ENCODE data around the gene QSOX2. TPM values are rescaled to one million over a fixed set of nuclear protein-coding genes. Genes with fewer than 3 reads are reported as not detected.

The QSOX2 gene
- total RNA-seq, 1 experiment from 2014 or later: 13.7 TPM

DNA sequence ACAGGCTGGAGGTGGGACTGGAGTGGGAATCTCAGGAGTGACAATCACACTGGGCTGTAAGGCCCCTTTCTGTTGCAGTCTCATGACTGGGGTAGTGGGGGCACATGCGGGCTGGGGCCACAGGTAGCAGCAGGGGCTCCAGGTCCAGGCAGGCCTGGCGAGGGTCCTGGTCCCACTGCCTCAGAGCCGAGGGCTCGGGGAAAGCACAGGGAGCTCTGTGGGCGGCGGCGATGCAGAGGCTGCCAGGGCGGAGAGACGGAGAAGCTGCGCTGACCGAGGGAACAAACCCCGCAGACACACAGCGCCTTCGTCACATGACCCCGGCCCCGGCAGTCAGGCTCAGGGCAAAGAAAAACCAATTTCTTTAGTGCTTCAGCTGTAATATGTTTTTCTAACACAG lies 35.3 kb downstream of the QSOX2 start:
- no peak for DNase-seq (ENCODE audit: low spot score)
- in situ Hi-C loops (cut with HindIII; ENCODE audit: low sequenced_read_pairs): no loop called here

DNA sequence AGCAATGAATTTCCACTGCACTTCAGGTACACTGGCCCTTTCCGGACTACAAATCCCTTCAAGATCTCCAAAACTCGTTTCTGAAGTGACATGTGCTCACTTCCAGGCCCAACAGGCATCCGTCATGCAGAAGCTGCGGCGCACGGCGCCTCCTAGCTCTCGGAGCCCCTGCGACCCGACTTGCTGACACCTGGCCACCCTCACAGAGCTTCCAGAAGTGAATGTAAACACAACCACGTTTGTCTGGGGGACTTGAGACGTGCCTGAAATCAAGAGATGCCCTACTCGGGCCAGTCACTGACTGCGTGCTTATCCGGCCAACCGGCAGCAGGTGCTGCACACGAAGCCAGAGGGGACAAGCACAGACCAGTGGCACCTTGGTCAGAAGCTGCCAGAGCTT lies 35.8 kb downstream of the QSOX2 start:
- in situ Hi-C loops (cut with HindIII; ENCODE audit: low sequenced_read_pairs): loop anchor here (5.0 kb wide), 1 partner anchor 72 kb away; no protein-coding TSS in a partner anchor
- DNase-seq (ENCODE audit: low spot score): no peak

DNA sequence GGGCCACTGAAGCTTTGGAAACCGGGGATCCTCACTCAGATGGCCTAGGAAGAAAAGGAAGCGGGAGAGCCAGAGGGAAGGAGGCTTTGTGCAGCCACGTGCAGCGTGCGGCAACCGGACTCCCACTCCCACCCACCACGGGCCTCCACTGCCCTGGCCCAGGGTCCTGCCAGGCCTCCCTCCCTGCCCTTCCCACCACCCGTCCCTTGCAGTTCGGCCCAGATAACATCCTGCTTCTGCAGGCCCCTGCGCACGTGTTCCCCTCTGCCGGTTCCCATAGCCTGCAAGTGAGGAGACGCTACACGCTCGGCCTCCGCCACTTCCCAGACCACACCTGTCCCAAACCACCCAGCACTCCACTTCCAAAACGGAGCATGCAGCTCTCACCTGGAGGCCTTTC lies 36.4 kb downstream of the QSOX2 start:
- in situ Hi-C loops (cut with HindIII; ENCODE audit: low sequenced_read_pairs): loop anchor here (5.0 kb wide), 1 partner anchor 72 kb away; no protein-coding TSS in a partner anchor
- no peak for DNase-seq (ENCODE audit: low spot score)

DNA sequence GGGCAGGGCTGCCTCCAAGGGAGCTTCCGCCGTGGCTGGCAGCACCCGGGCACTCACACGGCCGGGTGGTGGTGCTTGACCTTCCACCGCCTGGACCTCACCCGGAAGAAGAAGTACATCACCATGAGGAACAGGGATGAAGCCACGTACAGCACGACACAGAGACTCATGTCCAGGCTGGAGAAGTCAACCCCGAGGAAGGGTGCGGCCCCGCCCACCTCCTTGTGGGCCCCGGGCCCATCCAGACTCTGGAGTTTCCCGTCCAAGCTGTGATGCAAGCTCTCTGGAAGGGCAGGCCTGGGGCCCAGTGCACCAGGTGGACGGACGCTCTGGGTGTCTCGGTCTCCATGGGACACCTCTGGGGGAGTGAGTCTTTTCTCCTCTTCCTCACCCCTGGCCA lies 36.9 kb downstream of the QSOX2 start:
- no peak for DNase-seq (ENCODE audit: low spot score)
- in situ Hi-C loops (cut with HindIII; ENCODE audit: low sequenced_read_pairs): loop anchor here (5.0 kb wide), 1 partner anchor 71 kb away; no protein-coding TSS in a partner anchor

DNA sequence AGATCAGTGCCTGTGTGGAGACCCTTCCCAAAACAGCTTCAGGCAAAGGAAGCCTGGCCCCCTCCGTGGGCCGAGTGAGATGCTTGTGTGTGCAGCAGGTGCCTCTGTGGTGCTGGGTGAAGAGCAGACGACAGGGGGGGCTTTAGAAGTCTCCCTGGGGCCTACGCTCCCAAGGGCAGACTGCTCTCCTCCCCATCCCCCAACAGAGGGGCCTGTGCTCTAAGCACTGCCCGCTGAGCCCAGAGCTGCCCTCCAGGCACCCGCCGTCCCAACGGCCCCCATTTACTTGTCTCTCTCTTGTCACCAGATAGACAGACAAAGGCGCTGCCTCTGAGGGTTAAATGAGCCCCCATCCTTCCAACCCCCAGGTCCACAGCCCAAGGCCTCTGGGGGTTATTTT lies 38.0 kb downstream of the QSOX2 start:
- in situ Hi-C loops (cut with HindIII; ENCODE audit: low sequenced_read_pairs): loop anchor here (5.0 kb wide), 1 partner anchor 70 kb away; no protein-coding TSS in a partner anchor
- DNase-seq (ENCODE audit: low spot score): no peak

DNA sequence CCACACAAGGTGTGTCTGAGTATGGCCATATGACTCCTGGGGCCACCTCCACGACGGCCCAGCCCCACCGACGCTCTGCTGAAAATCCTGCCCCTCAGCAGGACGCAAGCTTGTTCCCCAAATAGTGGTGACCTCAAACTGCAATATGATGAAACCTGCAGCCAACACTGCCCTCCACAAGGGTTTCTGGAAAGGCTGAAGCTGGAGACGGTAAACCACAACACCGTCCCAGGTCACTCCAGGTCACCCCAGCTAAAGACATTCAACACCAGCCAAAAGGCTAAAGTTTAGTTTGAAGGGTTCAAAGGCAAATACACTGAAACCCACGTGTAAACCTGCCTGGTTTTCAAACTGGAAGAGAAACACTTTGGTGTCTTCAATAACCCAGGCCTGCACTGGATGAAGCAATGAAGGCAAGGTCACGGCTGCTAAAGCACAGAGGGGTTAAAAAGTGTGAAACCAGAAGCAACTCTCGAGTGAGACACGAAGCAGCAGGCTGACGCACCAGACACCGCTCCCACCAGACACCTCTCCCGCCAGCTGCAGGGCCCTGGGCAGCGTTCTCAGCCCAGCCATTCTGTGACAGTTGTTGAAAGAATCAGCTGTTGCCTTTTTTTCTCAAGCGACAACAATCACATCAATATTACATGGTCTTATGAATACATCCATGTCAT lies 38.9 kb downstream of the QSOX2 start:
- in situ Hi-C loops (cut with HindIII; ENCODE audit: low sequenced_read_pairs): loop anchor here (5.0 kb wide), 1 partner anchor 69 kb away; no protein-coding TSS in a partner anchor

DNA sequence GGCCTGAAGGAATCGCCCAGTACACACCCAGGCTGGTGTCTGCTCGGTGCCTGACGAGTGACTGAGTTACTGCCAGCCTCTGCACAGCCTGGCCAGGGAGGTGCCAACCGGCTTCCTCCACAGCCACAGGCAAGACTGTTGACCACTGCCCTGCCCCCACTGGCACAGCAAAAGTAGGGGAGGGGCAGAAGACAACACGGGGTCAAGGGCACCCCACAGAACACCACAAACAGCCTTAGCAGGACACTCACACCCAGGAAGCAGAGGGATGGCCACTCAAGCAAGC lies 40.0 kb downstream of the QSOX2 start:
- in situ Hi-C loops (cut with HindIII; ENCODE audit: low sequenced_read_pairs): loop anchor here (5.0 kb wide), 1 partner anchor 68 kb away; no protein-coding TSS in a partner anchor
- DNase-seq (ENCODE audit: low spot score): no peak

More for the DNA sequence above, 38.9 kb downstream of the QSOX2 start:
- DNase-seq (ENCODE audit: low spot score): no peak

DNA sequence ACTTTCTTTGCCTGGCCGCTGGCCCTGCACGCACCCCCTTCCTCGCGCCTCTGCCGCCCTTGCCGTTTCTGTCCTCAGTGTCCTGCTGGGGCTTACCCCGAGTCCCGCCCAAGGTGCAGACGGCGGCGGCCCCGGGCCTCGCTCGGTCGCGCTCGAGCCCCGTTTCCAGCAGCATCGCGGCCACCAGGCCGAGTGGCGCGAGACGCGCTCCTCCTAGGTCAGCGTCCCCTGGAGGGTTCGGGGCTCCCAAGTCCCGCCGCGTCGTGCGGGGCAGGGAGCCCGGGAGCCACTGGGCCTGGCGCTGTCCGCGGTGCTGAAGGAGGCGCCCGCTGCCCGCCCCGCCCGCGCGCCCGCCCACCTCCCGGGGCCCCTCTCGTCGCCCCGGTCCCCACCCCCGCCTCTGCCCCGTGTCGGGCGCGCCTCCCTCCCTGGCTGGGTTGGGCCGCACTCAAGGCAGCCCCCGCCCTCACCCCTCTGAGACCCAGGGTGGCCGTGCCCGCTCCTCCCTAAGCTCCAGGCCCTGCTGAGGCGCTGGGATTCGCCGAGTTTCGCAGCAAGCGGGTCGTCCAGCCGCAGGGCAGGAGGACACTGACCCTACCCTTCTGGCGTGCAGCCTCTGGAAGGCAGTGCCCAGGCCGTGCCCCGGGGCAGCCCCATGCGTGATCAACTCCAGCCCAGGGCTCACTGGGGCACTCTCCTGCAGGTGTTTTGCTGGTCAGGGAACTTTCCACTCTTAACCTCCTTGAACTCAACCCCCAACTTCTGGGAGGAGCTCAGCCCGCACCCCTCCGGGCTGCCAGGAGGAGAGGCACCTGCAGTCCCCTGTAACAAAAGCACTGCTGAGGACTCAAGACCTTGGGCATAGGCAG lies 40.5 kb downstream of the QSOX2 start, which contains the start of gene LHX3:
Gene LHX3, minus strand, starts transcription at position 291 of the 869 bp plus-strand sequence. Its CDS starts 116 bp downstream, at position 175.
- no peak for DNase-seq (ENCODE audit: low spot score)
- in situ Hi-C loops (cut with HindIII; ENCODE audit: low sequenced_read_pairs): loop anchor here (5.0 kb wide), 1 partner anchor 68 kb away; no protein-coding TSS in a partner anchor

DNA sequence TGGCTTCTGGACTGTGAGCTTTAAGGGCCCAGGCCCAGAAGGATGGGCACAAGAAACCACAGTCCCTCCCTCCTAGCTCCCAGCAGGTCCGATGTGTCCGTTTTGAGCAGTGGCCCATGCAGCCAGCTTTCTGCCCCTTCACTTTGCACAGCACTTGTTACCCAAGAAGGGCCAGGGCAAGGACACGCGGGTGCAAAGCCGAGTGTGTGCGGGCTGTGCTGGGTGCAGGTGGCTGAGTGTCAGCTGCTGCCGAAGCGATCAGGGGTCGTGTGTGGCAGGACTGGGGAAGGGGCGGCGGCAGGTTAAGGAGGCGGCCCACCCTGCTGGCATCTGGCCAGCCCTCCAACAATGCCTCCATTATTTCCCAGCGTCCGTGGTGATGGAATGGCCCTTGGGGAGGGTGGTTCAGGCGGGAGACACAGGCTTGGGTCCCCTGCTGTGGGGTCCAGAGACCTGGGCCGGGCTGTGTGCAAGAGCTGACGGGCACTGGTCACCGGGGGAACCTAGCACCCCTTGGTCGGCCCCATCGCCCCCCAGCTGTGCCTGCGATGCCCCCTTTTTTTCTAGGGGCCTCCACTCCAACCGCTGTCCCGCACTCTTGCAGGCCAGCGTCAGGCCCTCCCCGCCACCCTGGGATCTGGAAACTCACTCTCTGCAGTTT lies 41.3 kb downstream of the QSOX2 start:
- in situ Hi-C loops (cut with HindIII; ENCODE audit: low sequenced_read_pairs): no loop called here
- DNase-seq (ENCODE audit: low spot score): no peak

DNA sequence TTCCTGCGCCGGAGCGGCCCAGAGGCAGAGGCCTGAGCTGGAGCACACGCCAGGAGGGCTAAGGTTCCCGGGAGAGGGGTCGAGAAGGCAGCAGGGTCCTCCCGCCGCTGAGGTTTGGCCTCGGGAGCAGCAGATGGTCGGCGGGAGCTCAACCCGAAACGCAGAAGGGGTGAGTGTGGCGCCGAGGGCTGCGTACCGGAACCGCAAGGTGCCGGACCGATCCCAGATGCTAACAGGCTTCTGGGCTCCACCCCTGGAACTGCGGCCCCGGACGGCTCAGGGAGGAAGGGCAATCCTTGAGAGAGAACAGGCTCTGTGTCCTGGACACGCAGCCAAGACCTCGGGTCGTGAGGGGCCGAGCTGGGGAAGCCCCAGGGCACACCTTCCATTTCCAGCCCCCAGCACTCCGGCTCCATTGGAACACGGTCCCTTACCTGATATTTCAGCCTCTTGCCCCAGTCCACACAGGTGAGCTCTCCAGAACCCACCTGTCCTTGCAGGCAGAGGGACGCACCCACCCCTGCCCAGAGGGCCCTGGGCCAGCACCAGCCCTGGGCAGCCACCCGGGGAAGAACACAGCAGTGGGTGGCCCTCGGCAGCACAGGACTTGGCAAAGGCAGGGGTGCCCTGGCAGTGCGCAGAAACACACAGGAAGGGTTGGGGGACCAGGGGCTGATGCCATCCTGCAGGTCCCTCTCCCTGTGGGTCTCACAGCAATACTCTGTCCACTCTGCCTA lies 42.0 kb downstream of the QSOX2 start:
- no peak for DNase-seq (ENCODE audit: low spot score)
- in situ Hi-C loops (cut with HindIII; ENCODE audit: low sequenced_read_pairs): no loop called here

DNA sequence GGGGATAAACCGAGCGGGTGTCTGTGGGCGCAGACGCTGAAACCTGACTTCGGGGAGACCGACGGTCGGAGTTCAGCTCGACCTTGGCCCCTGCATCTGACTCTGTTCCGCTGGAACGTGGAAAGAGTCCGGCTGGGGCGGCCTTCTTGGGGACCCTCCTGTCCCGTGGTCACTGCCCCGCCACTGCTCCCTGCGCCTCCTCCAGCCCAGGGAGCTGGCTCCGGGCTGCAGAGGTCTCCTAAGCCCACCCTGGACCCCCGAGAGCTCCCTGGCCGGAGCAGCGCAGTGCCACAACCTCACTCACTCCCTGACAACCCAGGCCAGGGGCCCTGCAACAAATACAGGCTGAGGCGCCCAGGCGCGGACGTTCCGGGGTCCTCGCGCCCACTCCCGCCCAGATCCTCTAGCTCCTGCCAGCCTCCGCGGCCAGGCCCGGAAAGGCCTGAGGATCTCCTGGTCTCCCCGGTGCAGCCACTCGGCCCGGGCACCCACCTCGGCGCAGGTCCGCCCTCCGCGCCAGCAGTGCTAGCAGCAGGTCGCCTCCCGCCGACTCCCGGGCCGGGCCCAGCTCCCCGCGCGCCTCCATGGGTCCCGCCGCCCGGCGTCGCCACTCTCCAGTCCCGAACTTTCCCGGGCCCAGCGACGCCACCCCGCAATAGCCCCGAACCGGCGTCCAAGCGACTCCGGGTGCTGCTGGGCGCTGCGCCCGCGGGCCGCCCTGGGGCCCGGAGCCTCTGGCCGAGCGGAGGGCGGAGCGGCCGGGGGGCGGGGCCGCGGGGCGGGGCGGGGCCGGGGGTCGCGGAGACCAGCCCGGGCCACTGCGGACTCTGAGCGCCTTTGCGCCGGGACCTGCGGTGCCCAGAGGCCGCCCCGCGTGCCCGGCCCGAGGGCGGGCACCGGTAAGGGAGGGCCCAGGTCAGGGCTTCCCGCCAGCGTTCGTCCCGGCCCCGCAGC lies 42.9 kb downstream of the QSOX2 start:
- DNase-seq (ENCODE audit: low spot score): no peak
- in situ Hi-C loops (cut with HindIII; ENCODE audit: low sequenced_read_pairs): no loop called here

DNA sequence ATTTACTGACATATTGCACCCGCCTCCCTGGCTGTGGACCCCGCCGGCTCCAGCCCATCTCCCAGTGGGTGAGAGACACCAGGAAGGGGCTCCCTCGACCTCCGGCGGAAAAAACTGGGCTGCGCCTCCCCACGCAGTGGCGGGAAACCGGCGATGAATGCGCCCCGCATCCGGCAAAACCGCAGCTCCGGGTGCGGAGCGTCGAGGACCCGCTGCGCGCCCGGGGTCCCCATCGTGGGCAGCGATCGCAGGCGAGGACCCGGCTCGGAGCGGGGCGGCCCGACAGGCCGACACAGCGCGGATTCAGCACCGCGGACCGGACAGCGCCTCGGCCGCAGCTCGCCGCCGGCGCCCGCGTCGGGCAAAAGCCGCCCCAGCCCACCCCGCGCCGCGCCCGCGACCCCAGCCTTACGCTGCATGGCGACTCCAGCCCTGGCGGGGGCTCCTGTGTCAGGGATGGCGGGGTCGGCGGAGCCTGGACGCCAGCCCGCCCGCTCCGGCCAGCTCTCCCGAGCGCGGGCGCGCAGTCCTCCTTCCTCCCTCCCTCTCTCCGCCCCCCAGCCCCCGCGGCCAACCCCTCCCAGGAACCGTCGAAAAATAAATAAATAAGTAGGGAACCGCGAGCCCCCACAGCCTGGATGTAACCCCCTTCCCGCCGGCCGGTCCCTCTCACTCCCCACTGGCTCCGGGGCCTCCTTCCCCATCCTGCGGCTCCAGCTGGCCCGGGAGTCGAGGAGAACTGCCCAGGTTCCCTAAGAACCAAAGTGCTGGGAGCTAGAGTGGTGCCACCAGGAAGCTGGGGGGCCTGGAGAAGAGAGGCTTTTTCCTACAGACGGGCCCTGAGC lies 43.8 kb downstream of the QSOX2 start:
- in situ Hi-C loops (cut with HindIII; ENCODE audit: low sequenced_read_pairs): no loop called here
- DNase-seq (ENCODE audit: low spot score): no peak

DNA sequence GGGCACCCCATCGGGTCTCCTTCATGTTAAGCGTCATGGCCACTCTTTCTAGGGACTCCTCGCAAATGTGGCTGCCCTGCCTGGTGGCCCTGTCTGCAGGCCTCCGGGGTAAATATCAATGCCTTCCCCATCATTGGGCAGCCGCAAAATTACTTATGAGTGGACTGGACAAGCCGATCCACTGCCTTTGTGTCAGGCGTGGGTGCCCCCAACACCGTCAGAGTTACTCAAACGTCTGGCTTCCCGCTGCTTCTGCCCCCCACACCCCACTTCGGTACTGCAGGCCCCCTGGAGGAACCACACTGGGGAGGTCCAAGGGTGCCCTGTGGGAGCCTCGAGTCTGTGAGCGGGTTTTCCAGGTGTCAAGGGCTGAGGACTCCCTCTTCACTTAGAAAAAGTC lies 44.4 kb downstream of the QSOX2 start:
- in situ Hi-C loops (cut with HindIII; ENCODE audit: low sequenced_read_pairs): no loop called here
- DNase-seq (ENCODE audit: low spot score): no peak

DNA sequence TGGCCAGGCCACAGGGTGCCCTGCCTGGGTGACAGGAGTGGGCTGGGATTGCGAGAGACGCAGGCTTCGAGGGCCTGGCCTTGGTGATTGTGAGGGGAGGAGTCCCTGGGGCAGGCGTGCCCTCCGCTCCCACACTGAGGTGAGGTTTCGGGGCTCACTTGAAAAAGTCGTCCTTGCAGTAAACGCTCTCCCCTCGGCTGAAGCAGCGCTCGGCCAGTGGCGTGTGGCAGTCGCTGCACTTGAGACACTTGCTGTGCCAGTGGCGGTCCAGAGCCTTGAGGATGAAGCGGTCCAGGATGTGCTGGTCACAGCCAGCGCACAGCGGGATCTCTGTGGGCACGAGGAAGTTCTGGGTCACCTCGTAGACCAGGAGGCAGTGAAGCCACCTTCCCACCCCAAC lies 45.2 kb downstream of the QSOX2 start:
- DNase-seq (ENCODE audit: low spot score): no peak

DNA sequence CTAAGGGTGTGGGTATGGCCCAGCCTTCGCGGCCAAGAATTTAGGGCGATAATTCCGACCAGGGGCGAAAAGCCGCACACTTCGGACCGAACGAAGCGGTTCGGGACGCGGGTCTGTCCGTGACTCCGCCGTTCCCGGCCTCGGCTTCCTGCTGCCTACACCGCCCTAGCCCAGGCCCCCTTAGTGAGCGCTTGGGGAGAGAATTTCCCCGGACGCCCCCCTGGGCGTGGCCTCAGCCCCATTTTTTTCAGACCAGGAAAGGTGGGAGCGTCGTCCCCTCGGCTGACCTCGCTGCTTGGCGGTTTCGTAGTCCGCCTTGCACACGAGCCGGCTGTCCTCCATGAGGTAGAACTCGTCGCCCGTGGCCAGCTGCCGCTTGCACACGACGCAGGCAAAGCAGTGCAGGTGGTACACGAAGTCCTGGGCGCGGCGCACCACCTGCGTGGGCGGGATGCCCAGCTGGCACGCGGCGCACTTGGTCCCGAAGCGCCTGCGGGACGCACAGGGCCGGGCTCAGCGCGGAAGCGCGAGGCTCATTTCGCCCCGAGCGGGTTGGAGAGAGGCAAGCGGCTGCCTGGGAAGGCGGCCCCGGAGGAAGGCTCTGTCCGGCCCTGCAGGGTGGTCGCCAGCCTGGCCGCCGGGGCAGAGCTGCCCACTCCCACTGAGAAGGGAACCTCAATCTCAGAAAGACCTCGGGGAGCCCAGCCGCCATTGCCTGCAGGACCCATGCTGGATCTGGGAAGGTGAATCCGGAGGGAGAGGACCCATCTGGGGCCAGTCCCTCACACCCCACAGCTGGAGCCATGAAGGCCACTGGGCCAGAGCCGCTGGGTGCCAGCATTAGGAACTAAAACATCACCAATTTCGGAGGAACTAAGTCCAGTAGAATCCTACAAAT lies 46.0 kb downstream of the QSOX2 start:
- in situ Hi-C loops (cut with HindIII; ENCODE audit: low sequenced_read_pairs): no loop called here
- no peak for DNase-seq (ENCODE audit: low spot score)

More for the DNA sequence above, 45.2 kb downstream of the QSOX2 start:
- in situ Hi-C loops (cut with HindIII; ENCODE audit: low sequenced_read_pairs): no loop called here

DNA sequence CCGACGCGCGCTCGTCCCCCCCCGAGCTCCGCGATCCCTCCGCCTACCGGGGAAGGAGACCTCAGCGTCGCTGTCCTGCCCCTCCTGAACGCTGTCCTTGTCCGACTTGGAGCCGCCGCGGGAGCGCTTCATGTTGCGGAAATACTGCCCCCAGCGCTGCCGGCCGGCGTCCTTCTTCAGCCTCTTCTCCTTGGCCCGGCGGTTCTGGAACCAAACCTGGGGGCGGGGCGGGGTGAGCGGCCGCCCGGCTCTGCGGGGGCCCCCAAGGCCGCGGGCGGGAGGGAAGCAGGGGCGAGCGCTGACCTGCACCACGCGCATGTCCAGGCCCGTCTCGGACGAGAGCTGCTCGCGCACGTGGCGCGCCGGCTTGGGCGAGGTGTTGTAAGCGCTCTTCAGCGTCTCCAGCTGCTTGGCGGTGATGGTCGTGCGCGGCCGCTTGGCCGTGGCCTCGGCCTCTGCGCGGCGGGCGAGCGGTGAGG lies 47.0 kb downstream of the QSOX2 start:
- in situ Hi-C loops (cut with HindIII; ENCODE audit: low sequenced_read_pairs): no loop called here
- no peak for DNase-seq (ENCODE audit: low spot score)

Measured in G401 (cell line).